Stimulated activated CD4-positive, alpha-beta T cell treated with anti-CD3 and anti-CD28 coated beads, Interleukin-1b, Interleukin-23, amount 100 ng/mL, for 24 hours (primary cell): Measurements from ENCODE around the gene CIAPIN1.

Experiments used
- DNase-seq, 4 experiments: peaks; one replicate each; pipeline ENCODE4 v3.0.0-alpha.2; 2020; ENCODE audit warnings: low read depth in 4 of 4, low spot score in 1 of 4

Gene CIAPIN1

GRCh38 chr16:57383276-57384247, 63.6 kb downstream of the CIAPIN1 start:
- no peak for DNase-seq

DNA sequence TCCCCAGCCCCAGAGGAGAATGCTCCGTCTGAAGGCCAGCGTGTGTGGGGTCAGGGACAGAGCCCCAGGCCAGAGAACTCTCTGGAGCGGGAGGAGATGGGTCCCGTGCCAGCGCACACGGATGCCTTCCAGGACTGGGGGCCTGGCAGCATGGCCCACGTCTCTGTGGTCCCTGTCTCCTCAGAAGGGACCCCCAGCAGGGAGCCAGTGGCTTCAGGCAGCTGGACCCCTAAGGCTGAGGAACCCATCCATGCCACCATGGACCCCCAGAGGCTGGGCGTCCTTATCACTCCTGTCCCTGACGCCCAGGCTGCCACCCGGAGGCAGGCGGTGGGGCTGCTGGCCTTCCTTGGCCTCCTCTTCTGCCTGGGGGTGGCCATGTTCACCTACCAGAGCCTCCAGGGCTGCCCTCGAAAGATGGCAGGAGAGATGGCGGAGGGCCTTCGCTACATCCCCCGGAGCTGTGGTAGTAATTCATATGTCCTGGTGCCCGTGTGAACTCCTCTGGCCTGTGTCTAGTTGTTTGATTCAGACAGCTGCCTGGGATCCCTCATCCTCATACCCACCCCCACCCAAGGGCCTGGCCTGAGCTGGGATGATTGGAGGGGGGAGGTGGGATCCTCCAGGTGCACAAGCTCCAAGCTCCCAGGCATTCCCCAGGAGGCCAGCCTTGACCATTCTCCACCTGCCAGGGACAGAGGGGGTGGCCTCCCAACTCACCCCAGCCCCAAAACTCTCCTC, 64.5 kb downstream of the CIAPIN1 start:
- DNase-seq, result no peak

GRCh38 chr16:57381791-57382534, 65.2 kb downstream of the CIAPIN1 start:
- no peak for DNase-seq

DNA sequence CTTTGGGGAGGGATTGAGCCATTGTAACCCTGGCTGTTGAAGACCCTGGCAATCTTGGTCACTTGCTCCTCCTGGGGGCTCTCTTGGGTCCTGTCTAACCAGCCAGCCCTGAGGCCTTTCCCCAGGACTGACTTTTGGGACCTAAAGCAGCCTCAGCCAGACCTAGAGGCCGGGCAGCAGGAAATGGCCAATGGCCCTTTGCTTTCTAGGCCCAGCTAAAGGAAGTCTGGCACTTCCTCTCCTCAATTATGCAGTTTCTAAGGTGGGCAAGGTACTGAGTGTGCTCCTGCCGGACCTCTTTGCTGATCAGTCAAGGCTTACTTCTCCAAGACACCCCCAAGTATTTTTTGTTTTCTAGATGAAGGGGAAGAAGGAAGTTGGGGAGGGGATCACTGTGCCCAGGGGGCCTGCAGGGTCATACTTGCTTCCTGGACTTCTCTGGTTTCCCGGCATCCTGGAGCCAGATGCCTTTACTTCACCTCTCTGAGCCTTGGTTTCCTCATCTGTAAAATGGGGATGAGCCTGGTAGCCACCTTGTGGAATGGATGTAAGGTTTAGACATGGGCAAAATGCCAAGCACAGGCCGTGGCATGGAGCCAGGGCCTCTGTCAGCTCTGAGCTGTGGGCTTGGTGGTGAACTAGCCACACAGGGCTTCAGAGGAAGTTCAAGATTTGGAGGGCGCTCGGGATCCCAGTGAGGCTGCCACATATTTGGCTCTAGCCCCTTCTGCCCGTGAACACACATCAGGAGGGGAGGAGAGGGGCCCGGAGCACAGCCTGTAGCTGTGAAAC, 66.3 kb downstream of the CIAPIN1 start:
- DNase-seq, result no peak

GRCh38 chr16:57379579-57379978, 67.6 kb downstream of the CIAPIN1 start:
- no peak for DNase-seq
